GM12875 (cell line): ENCODE data around the gene MFGE8.

Experiments used
- H3K4me3 ChIP-seq: one replicate; pipeline ENCODE4 v1.5.1; 2011; ENCODE audit warnings: low read depth, low read length, control low read depth
- TF ChIP-seq, protein P1 (sequence below): IDR thresholded peaks from 2 replicates; pipeline ENCODE4 v1.5.1; 2011; ENCODE audit warnings: low read depth, mild to moderate bottlenecking, control low read depth, inconsistent platforms, low read length, moderate library complexity, borderline replicate concordance; ENCODE audit not compliant: insufficient read depth

Gene MFGE8

DNA sequence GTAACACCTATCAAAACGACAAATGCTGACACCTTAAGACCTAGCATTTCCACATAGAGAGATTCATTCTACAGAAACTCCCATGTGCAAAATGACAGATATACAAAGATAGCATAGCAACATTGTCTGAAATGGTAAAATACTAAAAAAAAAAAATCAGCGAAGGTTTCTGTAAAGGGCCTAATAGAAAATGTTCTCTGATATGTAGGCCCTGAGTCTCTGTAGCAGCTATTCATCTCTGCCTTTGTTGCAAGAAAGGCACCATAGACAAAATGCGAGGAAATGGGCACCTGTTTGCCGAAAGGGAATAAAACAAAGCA lies 631 bp upstream of the MFGE8 start:
- no peak overlapping the region for H3K4me3 ChIP-seq
- TF ChIP-seq, protein P1, sequence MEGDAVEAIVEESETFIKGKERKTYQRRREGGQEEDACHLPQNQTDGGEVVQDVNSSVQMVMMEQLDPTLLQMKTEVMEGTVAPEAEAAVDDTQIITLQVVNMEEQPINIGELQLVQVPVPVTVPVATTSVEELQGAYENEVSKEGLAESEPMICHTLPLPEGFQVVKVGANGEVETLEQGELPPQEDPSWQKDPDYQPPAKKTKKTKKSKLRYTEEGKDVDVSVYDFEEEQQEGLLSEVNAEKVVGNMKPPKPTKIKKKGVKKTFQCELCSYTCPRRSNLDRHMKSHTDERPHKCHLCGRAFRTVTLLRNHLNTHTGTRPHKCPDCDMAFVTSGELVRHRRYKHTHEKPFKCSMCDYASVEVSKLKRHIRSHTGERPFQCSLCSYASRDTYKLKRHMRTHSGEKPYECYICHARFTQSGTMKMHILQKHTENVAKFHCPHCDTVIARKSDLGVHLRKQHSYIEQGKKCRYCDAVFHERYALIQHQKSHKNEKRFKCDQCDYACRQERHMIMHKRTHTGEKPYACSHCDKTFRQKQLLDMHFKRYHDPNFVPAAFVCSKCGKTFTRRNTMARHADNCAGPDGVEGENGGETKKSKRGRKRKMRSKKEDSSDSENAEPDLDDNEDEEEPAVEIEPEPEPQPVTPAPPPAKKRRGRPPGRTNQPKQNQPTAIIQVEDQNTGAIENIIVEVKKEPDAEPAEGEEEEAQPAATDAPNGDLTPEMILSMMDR = no peak

DNA sequence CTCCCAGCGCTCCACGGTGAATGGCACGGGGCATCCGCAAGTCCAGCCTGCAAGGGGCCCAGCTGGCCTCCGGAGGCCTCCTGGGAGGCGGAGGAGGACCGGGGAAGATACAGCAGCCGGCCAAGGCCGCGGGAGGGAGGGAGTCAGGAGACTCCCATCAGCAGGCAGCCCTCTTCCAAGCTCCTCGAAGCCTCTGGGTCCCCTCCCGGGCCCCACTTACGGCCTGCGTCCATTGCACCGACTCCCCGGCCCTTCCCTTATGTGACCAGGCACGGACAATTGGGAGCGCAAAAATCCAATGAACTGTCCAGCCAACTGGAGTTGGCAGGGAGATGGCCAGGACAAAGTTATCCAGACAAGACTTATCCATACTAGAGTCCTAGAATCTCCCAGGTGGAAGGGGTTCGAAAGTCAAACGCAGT lies 668 bp downstream of the MFGE8 start:
- TF ChIP-seq, protein P1 = no peak
- H3K4me3 ChIP-seq = peak overlapping the region; percentile 56

DNA sequence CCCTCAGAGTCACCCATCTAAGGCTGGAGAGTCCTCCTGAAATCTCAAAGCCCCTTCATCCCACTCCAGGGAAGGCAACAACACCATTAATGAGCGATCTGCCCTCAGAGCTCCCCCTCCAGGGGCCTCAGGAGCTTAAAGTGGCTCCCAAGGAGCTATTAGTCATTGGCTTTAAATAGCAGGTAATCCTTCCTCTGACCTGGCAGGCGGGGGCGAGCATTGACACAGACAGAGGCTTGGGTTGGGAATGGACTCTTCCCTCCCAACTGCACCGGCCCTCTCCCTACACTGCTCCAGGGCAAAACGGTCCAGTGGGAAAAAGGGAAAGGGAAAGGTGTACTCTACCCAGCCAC lies 1.4 kb downstream of the MFGE8 start:
- no peak overlapping the region for H3K4me3 ChIP-seq
- TF ChIP-seq, protein P1 = no peak

DNA sequence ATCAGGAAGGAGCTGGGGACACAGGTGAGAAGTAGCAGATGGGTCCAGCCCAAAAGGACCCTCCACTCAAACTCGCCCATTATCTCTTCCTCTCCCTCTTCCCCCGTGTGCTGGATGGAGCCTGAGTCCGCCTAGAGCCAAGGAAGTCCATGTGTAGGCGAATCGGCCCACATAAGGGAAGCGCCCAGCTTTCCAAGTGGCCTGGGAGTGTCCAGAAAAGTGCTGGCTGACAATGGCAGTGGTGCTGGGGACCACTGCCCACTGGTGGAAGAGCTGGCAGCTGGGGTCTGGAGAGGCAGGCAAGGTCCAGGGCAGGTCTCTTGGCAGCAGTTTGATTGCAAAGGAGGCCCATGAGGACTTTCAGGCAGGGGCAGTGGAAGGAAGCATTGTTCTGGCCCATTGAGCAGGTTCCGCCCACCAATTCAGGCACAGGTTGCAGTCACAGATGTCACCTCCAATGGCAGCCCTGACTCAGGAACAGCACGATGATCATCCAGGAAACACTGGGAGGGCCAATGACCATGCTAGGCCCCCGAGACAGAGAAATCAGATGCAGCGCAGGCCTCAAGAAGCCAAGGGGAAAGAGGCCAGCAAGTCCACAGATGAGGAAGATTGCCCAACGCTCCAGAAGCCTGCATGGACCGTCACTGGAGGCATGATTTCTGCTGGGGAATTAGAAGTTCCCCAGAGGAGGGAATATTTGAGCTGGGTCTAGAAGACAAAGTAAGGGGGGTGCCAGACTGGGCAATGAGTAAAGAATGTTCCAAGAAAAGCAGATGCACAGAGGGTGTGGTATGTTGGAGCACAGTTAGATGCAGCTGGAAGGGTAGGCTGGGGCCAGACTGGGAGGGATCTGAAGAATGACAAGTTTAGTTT lies 3.0 kb downstream of the MFGE8 start:
- TF ChIP-seq, protein P1 = no peak
- no peak overlapping the region for H3K4me3 ChIP-seq

DNA sequence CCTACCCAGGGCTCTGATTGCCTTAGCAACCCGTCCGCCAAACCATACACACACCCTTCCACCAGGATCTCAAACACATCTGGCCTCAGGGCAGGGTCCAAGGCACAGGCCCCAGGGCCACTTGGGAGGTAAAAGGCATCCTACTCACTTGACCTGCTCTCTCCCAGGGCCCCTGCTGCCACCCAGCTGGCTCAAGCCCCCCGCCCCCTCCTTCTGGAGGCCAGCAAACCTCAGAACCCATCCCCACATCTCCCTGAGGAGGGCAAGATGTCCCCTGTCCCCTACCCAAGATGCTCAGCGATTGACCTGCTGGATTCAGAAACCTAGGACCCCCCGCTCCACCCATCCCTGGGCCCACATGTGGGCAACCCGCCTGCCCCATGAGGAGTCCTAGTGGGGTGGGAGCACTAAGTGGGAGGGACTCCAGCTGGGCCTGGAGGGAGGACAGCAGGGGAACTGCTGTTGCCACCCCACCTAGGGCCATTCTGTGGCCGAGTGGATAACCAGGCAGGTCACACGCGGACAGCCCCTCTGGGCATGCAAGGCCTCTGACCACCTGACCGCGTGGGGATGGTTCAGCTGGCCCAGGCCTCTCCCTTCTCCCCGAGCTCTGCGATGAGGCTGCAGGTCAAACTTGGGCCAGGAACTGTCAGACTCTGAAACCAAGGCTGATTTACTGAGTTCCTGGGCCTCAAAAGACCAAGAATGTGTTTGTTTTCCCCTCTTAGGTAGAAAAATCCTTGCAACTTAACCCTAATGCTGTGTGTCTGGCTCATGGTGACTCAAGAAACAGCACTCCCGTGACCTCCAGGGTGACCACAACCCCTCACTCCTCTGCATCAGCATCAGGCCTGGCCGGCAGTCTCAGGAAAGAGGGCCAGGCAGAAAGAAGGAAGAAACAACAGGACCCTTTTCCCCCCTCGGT lies 4.2 kb downstream of the MFGE8 start:
- no peak overlapping the region for H3K4me3 ChIP-seq
- TF ChIP-seq, protein P1 = no peak

DNA sequence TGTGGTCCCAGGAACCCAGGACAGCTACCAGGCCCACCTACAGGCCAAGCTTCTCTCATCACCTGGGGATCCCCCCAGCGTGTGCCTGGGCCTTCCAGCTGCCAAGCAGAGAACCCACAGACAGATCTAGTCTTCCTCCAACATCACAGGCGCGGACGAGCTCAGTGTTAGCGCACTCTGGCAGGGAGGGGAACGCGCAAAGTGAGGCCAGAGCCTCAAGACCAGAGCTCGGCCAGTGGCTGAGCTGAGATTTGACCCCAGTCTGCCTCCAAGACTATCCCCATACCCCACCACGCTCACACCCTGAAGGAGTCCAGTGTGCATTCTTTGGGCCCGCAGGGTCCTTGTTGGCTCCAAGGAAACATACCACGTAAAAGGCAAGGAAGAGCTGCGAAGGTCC lies 5.1 kb downstream of the MFGE8 start:
- H3K4me3 ChIP-seq = no peak overlapping the region
- TF ChIP-seq, protein P1 = no peak
